Right cardiac atrium (tissue), 5 donors: ENCODE data around the gene ATP4B. TPM values are rescaled to one million over a fixed set of nuclear protein-coding genes. Genes with fewer than 3 reads are reported as not detected.

Source experiments
- ATAC-seq, 2 donors: fragments of 200-7000 bp; cut with Tn5 transposase; one replicate each; pipeline versions ENCODE4 v1.8.0 to v1.9.1; 2020; ENCODE audit warnings: moderate library complexity in 2 of 2, mild to moderate bottlenecking in 1 of 2
- DNase-seq, 3 donors: peaks; one replicate each; pipeline ENCODE4 v3.0.0-alpha.2; 2020
- H3K27ac ChIP-seq: one replicate; pipeline ENCODE4 v1.5.1; 2013; ENCODE audit warnings: mild to moderate bottlenecking, low read length, control low read depth, moderate library complexity
- H3K27me3 ChIP-seq: one replicate; pipeline ENCODE4 v1.6.1; 2013; ENCODE audit not compliant: control insufficient read depth, insufficient read depth
- H3K4me1 ChIP-seq: one replicate; pipeline ENCODE4 v1.6.1; 2013; ENCODE audit warnings: low read length; ENCODE audit not compliant: control insufficient read depth, insufficient read depth
- H3K4me3 ChIP-seq: one replicate; pipeline ENCODE4 v1.5.1; 2013; ENCODE audit warnings: low read length, control low read depth
- H3K9me3 ChIP-seq: one replicate; pipeline ENCODE4 v1.6.1; 2013; ENCODE audit warnings: low read length; ENCODE audit not compliant: control insufficient read depth
- WGBS: extraction: QIAGEN DNeasy Blood & Tissue Kit; methylation state at CpG from one replicate; pipeline ENCODE4 v1.1.7; 2013; 5-methylcytosine and 5-hydroxymethylcytosine counted together
- intact Hi-C, 4 donors: fragments of 100-400 bp; cut with DNase I; formaldehyde crosslinking; loops; one replicate each; pipeline versions ENCODE4 v1.11.0 to v1.14.0; 2022 to 2023
- long read RNA-seq, 4 donors: library from polyadenylated mRNA; unstranded; transcript quantifications; one replicate each; pipeline ENCODE4 v2.0.0, GENCODE V29; 2020 to 2021
- polyA plus RNA-seq: library from polyadenylated mRNA; stranded (reverse); fragments of 200-250 nt; gene quantifications from one replicate; pipeline ENCODE4 v1.2.3, GENCODE V29; 2013
- total RNA-seq, 4 donors: library from RNA; stranded (reverse); fragmentation: NEBNext Ultra II Directional; extraction: Animal tissue kit (Norgen Biotek cat#: 25700); gene quantifications; one replicate each; pipeline ENCODE4 v1.2.1, GENCODE V29; 2021
- donor health status: healthy with polysubstance abuse.
- donor health status: DM: no; HTN: yes; CAD: no.
- donor health status: DM: no; HTN: no; CAD: no.
- donor health status: DM: no; HTN: yes; CAD: no; lungs with severe emphysema.
- donor health status: DM: yes; HTN: yes; CAD: no.

Gene ATP4B
- not detected for total RNA-seq
- not detected for polyA plus RNA-seq
- long read RNA-seq, donor 1: 0 reads
- long read RNA-seq, donor 2: 0 reads
- long read RNA-seq, donor 3: 0 reads
- long read RNA-seq, donor 4: 0 reads

- Histone ChIP-seq H3K27me3 (no peaks in the 10 kb centered on the region), H3K4me1 (no peaks in the 10 kb centered on the region), H3K9me3 (no peaks in the 10 kb centered on the region), H3K4me3 (no peak within 1 kb of the TSS), H3K27ac (no peak within 1 kb of the TSS)
- ATAC-seq: peak; percentile 9 to 13
- intact Hi-C loops: no loop called here
- peak in 2 of 3 donors; percentile 41 to 46 for DNase-seq
- 86% methylated on average over 47 of the region's 47 CpGs for WGBS
Measured at GRCh38 chr13:113657851-113658741, at the start of gene ATP4B. ATP4B (minus strand) TSS chr13:113658198; CDS start chr13:113658144, 54 bp downstream.

GRCh38 chr13:113672002-113672651, 14.1 kb upstream of the ATP4B start:
- intact Hi-C loops: no loop called here
- Histone ChIP-seq H3K27me3 (no peaks in the 10 kb centered on the region), H3K27ac (no peak overlapping the region), H3K4me1 (no peaks in the 10 kb centered on the region), H3K9me3 (no peaks in the 10 kb centered on the region), H3K4me3 (no peak overlapping the region)
- DNase-seq: peak in 2 of 3 donors; percentile 32
- ATAC-seq: peak; percentile 33 to 61
- 84% methylated on average over 18 of the region's 18 CpGs for WGBS

- Histone ChIP-seq H3K9me3 (no peaks in the 10 kb centered on the region), H3K27me3 (no peaks in the 10 kb centered on the region), H3K4me1 (no peaks in the 10 kb centered on the region), H3K4me3 (no peak overlapping the region), H3K27ac (no peak overlapping the region)
- DNase-seq (peak in 2 of 3 donors; percentile 20 to 40), ATAC-seq (peak in 1 of 2 donors; percentile 16)
- 92% methylated on average over 54 of the region's 54 CpGs for WGBS
- intact Hi-C loops: no loop called here
Measured at GRCh38 chr13:113671066-113672001, 13.3 kb upstream of the ATP4B start.

GRCh38 chr13:113670541-113670940, 12.5 kb upstream of the ATP4B start:
- intact Hi-C loops: no loop called here
- DNase-seq: peak in 2 of 3 donors; percentile 38 to 44
- no peak for ATAC-seq
- WGBS: 93% methylated on average over 19 of the region's 19 CpGs
- Histone ChIP-seq H3K4me1 (no peaks in the 10 kb centered on the region), H3K27ac (no peak overlapping the region), H3K9me3 (no peaks in the 10 kb centered on the region), H3K27me3 (no peaks in the 10 kb centered on the region), H3K4me3 (no peak overlapping the region)

- ATAC-seq (no peak), DNase-seq (peak in 2 of 3 donors; percentile 26 to 43)
- no peaks in the 10 kb centered on the region for H3K27me3 ChIP-seq
- H3K9me3 ChIP-seq: no peaks in the 10 kb centered on the region
- 83% methylated on average over 21 of the region's 21 CpGs for WGBS
- no peak overlapping the region for H3K4me3 ChIP-seq
- intact Hi-C loops: no loop called here
- H3K27ac ChIP-seq: no peak overlapping the region
- H3K4me1 ChIP-seq: no peaks in the 10 kb centered on the region
Measured at GRCh38 chr13:113669755-113670341, 11.8 kb upstream of the ATP4B start.

- ATAC-seq (no peak), DNase-seq (peak in 2 of 3 donors; percentile 24 to 41)
- no peaks in the 10 kb centered on the region for H3K4me1 ChIP-seq
- no peak overlapping the region for H3K27ac ChIP-seq
- WGBS: 78% methylated on average over 13 of the region's 13 CpGs
- no peaks in the 10 kb centered on the region for H3K27me3 ChIP-seq
- H3K4me3 ChIP-seq: no peak overlapping the region
- no peaks in the 10 kb centered on the region for H3K9me3 ChIP-seq
- intact Hi-C loops: no loop called here
Measured at GRCh38 chr13:113669231-113669754, 11.3 kb upstream of the ATP4B start.

- peak in 2 of 3 donors; percentile 29 to 39 for DNase-seq
- H3K27me3 ChIP-seq: no peaks in the 10 kb centered on the region
- WGBS: 75% methylated on average over 24 of the region's 24 CpGs
- no peak for ATAC-seq
- H3K9me3 ChIP-seq: no peaks in the 10 kb centered on the region
- H3K27ac ChIP-seq: no peak overlapping the region
- no peaks in the 10 kb centered on the region for H3K4me1 ChIP-seq
- intact Hi-C loops: no loop called here
- H3K4me3 ChIP-seq: no peak overlapping the region
Measured at GRCh38 chr13:113668491-113668971, 10.5 kb upstream of the ATP4B start.

- intact Hi-C loops: no loop called here
- no peaks in the 10 kb centered on the region for H3K9me3 ChIP-seq
- H3K4me3 ChIP-seq: no peak overlapping the region
- DNase-seq (peak in 2 of 3 donors; percentile 41 to 52), ATAC-seq (no peak)
- WGBS: 90% methylated on average over 29 of the region's 29 CpGs
- H3K27ac ChIP-seq: no peak overlapping the region
- no peaks in the 10 kb centered on the region for H3K4me1 ChIP-seq
- H3K27me3 ChIP-seq: no peaks in the 10 kb centered on the region
Measured at GRCh38 chr13:113667771-113668490, 9.9 kb upstream of the ATP4B start.

GRCh38 chr13:113666951-113667701, 9.1 kb upstream of the ATP4B start, which contains the start of gene GRK1:
GRK1 (plus strand) TSS chr13:113667219; CDS start chr13:113667387, 168 bp downstream.
- peak in 2 of 3 donors; percentile 47 to 50 for DNase-seq
- no peak for ATAC-seq
- intact Hi-C loops: no loop called here
- H3K4me3 ChIP-seq: no peak within 1 kb of the TSS
- H3K27me3 ChIP-seq: no peaks in the 10 kb centered on the region
- WGBS: 74% methylated on average over 32 of the region's 32 CpGs
- no peak within 1 kb of the TSS for H3K27ac ChIP-seq
- no peaks in the 10 kb centered on the region for H3K4me1 ChIP-seq
- H3K9me3 ChIP-seq: no peaks in the 10 kb centered on the region
